ENCODE data around the gene SLAMF7.

The SLAMF7 gene

DNA sequence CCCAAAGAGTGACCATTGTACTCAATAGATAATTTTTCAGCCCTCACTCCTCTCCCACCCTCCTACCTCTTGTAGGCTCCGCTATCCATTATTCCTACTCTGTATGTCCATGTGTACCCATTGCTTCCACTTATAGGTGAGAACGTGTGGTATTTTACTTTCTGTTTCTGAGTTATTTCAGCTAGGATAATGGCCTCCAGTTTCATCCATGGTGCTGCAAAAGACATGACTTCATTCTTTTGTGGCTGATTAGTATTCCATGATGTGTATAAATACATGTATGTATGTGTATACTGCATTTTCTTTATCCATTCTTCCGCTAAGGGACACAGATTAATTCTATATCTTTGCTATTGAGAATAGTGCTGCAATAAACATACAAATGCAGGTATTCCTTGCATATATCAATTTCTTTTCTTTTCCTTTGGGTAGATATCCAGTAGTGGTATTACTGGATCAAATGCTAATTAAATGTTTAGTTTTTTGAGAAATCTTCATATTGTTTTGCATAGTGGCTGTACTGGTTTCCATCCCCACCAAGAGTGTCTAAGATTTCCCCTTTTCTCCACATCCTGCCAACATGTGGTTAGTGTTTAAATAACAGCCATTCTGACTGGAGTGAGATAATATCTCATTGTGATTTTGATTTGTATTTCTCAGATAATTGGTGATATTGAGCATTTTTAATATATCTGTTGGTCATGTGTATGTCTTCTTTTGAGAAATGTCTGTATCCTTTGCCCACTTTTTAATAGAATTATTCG, 61.8 kb downstream of the SLAMF7 start:
- no peak for DNase-seq

DNA sequence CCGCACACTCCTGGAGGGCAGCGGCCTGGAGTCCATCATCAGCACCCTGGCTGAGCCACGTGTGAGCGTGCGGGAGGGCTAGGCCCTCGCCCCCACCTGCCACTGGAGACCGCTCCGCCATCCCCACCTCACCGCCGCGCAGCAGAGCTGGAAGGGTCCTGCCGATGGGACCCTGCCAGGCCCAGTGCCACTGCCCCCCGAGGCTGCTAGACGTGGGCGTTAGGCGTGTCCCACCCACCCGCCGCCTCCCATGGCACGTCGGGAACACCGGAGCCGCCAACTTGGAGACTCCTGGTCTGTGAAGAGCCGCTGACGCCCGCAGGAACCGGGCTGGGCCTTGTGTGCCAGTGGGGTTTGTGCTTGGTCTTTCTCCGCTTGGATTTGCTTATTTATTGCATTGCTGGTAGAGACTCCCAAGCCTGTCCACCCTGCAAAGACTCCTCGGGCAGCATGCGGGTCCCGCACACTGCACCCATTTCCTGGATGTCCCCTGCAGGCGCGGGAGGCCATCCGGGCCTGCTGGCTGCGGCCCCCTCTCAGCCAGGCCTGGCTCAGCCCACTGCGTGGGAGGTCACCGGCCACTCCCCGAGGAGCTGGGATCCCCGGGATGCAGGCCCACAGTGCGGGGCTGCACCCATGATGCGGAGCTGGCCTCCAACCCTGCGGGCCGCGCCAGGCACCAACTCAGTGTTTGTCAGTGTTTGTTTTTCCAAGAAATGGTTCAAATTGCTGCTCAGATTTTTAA, 63.0 kb downstream of the SLAMF7 start:
- DNase-seq: no peak
